Activated gamma-delta T cell (primary cell): ENCODE results near the gene NAT14.
"Not testable (repeated sequence)": the region's sequence is repeated elsewhere in the genome, so short reads cannot be mapped to it uniquely, and the experiment has no call there.

ENCODE experiments used
- DNase-seq: peaks from one replicate; lab custom pipeline; 2025; lab: John Stamatoyannopoulos, UW
- total RNA-seq, 2 donors: gene quantifications; one replicate each; lab custom pipeline; 2026; lab: John Stamatoyannopoulos, UW

NAT14 gene, protein sequence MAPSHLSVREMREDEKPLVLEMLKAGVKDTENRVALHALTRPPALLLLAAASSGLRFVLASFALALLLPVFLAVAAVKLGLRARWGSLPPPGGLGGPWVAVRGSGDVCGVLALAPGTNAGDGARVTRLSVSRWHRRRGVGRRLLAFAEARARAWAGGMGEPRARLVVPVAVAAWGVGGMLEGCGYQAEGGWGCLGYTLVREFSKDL
- 4.4 to 4.9 reads per million in 2 donors for total RNA-seq

GRCh38 chr19:55484593-55485438 lies at the start of gene NAT14:
NAT14 (plus strand) TSS chr19:55485188; CDS start chr19:55485709, 521 bp downstream.
- DNase-seq = peak; percentile 46

GRCh38 chr19:55436847-55437246 lies 48.1 kb upstream of the NAT14 start:
- DNase-seq = no peak

DNA sequence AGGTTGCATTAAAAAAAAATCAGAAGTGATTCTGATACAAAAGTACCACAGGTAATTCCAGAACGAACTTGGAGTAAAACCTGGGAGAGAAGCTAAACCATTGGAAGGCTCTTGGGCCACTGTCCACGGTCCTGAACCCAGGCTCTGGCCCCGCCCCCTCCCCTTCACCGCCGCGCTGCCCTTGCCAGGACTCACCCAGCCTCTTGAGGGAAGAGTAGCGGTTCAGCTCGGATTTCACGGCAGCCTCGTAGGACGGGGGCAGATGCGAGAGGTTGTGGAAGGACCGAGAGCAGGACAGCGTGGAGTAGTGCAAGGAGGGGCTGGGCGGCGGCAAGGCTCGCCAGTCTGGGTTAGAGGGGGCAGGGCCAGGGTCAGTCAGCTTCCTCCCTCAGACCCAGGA lies 47.6 kb upstream of the NAT14 start:
- no peak for DNase-seq

- DNase-seq = no peak
Measured at GRCh38 chr19:55439052-55439451, 45.9 kb upstream of the NAT14 start.

DNA sequence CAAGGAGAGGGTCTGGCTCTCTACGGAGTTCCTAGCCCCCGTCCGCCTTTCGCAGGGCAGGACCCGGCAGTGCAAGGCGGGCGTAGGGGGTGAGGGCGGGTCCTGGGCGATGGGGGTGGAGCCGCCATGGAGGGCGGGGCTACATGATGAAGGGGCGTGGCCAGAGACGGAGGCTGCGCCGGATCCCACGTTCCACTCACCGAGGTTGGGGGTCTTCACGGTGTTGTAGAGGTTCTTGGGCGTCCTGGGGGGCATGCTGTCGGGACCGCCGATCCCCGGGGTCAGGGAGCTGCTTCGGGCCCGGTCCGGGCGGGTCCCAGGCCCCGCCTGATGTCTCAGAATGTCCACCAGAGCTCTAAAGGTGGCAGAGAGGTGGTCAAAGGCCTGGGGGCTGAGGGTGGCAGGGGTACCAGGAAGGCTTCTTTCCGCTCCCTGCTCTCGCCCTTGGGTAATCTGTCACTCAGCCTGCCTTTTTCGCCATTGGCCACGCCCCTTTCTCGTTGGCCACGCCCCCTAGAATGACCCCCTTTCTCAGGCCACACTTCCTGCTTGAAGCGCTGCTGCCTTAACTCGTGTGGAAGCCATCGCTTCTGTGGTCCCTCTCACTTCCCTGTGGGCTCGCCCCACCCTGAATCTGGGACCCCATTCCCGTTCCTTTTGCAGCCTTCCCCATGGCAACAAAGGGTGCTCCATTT lies 44.4 kb upstream of the NAT14 start:
- no peak for DNase-seq

DNA sequence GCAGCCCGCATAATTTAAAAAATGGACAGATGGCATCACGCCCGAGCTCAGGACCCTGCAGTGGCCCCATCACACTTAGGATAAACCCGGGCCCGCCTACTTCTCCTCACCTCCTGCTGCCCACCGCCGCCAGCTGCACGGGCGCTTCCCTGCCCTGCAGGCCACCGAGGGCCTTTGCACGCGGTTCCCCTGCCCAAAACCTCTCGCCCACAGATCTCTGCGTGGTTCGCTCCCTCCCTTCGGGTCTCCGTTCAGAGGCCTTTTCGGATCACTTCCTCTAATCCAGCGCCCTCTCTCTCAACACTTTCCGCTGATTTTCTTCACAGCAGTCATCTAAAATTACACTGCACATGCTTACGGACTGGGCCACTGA lies 43.7 kb upstream of the NAT14 start:
- DNase-seq = no peak

- no peak for DNase-seq
Measured at GRCh38 chr19:55441692-55442321, 43.2 kb upstream of the NAT14 start.

GRCh38 chr19:55442372-55442961 lies 42.5 kb upstream of the NAT14 start:
- DNase-seq = no peak

DNA sequence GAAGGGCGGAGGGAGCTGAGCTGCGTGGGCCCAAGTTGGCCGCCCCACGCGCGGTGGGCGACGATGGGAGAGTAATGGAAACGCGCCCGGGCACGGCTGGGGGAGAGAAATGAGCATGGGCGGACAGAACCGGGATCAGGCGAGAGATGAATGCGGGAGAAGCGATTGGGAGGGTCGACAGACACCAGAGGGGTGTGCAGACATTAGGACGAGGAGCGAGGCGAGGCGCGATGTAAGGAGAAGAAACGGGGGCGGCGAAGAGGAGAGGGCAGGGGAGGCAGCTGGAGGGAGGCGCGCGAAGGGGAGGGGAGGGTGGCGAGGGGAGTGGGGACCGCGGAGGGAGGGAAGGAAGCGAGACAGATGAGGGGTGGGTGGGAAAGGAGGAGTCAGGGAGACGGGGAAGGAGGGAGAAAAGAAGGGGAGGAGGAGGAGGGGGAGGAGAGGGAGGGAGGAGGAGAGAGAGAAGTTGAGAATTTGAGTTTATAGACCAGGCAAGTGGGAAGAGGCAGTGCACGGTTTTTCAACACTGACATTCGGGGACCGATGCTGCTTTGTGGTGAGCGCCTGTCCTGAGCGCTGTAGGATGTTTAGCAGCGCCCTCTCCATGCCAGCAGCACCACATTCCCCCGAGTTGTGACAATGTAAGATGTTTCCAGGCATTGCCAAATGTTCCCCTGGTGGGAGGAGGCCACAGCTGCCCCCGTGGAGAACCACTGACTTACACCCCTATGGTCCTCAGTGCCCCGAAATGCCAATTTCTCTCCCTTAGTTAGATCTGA lies 41.8 kb upstream of the NAT14 start, which contains the start of gene SHISA7:
SHISA7 (minus strand) TSS at position 256 of the 779 bp plus-strand sequence. CDS start 437 bp downstream, outside the sequence.
- no peak for DNase-seq

- DNase-seq = no peak
Measured at GRCh38 chr19:55443824-55444480, 41.0 kb upstream of the NAT14 start.

DNA sequence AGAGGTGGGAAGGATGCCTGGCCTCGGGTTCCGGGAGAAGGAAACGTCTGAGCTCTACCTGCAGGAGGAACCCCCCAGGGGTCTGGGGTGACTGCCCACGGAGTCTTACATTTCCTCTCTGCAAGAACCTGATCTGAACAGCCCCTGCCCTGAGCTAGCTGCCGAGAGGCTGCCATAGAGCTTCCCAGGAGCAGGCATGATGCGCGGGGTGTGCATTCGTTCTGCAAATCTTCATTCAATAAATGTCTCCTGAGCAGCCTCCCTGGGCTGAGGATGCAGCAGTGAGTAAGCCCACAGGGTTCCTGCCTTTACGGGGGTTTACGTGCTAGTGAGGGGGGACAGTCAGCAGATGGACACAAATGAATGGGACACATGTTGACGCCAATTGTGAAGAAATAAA lies 40.3 kb upstream of the NAT14 start:
- DNase-seq = no peak

GRCh38 chr19:55446060-55446459 lies 38.9 kb upstream of the NAT14 start:
- no peak for DNase-seq

DNA sequence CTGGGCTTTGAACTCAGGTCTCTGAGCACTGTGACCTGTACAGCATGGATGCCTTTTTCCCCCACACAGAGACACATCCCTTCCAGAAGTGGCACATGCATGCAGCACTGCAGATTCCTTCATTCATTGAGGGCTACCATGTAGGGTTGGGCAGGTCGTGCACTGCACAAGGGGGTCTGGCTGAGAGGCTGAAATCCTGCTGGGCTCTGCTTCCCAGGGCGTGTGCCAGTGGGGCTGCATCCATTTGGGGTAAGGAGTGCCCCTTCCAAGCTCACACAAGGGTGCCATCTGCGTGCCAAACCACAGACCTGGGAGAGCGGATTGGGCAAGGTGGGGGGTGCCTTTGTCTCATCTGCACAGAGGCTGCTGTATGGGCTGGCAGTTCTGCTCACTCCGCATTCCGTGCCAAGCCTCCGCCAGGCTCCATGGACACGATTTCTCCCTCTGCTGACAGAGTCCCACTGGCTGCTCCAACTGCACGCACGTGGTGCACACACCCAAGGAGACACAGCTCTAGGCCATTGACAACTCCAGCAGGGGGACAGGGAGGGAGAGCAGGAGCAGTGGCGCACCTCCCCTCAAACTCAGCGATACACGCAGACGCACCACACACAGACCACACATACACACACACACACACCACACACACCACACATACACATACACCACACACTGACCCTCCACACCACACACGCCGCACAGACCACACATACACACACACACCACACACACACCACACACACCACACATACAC lies 37.4 kb upstream of the NAT14 start:
- DNase-seq = no peak

GRCh38 chr19:55448175-55448490 lies 36.9 kb upstream of the NAT14 start:
- not testable (repeated sequence) for DNase-seq

DNA sequence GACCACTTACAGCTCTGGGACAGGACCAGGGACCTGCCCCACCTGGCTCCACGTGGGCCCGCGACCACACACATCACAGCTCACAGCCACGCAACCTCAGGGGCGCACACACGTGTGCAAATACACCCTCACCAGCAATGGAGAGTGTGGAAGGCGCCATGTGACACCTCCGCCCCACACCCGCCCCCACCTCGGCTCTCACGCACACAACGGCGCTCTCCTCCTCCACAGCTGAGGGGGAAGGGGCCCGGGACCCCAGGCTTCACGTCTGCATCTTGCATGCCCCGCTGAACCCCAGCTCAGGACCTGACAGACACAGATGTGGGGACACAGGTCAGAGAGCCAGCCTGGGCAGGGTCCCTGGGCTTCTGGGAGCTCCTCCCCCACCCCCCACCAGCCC lies 35.5 kb upstream of the NAT14 start:
- DNase-seq = no peak

DNA sequence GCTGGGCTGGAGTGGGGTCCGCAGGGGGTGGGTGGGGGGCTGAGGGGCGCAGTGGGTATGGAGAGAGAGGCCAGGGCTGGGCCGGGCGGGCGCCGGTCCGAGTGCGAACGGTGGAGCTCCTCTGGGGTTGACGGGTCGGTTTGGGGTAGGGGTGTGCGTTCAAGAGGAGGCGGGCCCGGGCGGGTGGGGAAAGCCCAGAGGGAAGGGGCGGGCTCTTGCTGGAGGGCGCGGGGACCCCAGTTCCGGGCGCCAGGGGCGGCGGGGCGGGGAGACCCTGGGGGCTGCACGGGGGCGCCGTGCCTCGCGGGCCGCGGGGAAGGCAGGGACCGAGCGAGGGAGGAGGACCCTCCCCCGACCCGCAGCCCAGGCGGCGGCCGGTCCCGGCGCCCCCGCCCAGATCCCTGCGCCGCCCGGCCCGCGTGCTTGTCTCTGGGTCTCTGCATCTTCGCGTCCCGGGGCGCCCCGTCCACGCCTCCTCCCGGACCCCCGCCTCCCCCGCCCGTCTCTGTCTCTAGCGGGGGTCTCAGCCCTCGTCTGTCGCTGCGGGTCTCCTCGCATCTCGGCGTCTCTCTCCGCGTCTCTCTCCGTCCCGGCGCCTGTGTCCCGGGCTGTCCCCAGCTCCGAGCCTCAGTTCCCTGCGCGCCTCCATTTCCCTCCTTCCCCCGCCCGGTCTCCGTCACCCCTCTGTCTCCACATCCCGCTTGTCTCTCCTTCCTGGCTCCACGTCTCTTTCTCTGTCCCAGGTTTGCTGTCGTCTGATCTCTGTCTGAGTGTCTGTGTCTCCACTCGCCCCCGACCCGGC lies 33.6 kb upstream of the NAT14 start:
- DNase-seq = no peak

GRCh38 chr19:55451965-55452748 lies 32.8 kb upstream of the NAT14 start:
- no peak for DNase-seq

- DNase-seq = no peak
Measured at GRCh38 chr19:55452749-55453346, 32.1 kb upstream of the NAT14 start.
